WTC11 (cell line): ENCODE measurements around the gene MYOG. TPM values are rescaled to one million over a fixed set of nuclear protein-coding genes. Genes with fewer than 3 reads are reported as not detected.

Source experiments
- ATAC-seq: fragments of 200-7000 bp; cut with Tn5 transposase; 2 replicates; pipeline ENCODE4 v1.10.0; 2021; ENCODE audit warnings: mild to moderate bottlenecking, moderate library complexity
- CTCF ChIA-PET: fragments of 300-600 bp; sonication (Branson Sonifier 250); formaldehyde crosslinking; loops from one replicate; lab custom pipeline; 2021; ENCODE audit warnings: antibody characterized with exemption; lab: Charles Lee
- POLR2A ChIA-PET: fragments of 350-600 bp; sonication (Branson Sonifier 250); formaldehyde crosslinking; loops from one replicate; lab custom pipeline; 2021; ENCODE audit warnings: antibody characterized with exemption; lab: Charles Lee
- DNase-seq: peaks from one replicate; pipeline ENCODE4 v3.0.0; 2021; ENCODE audit warnings: low spot score
- H3K27ac Mint-ChIP-seq: 2 replicates; pipeline ENCODE4 v1.8.0; 2021; ENCODE audit warnings: mixed read lengths
- H3K27me3 Mint-ChIP-seq: 2 replicates; pipeline ENCODE4 v1.8.0; 2021; ENCODE audit warnings: low read depth, mild to moderate bottlenecking, moderate library complexity, mixed read lengths
- H3K36me3 Mint-ChIP-seq: 2 replicates; pipeline ENCODE4 v1.8.0; 2021; ENCODE audit warnings: mixed read lengths
- H3K4me1 Mint-ChIP-seq: 2 replicates; pipeline ENCODE4 v1.8.0; 2022; ENCODE audit warnings: mixed read lengths
- H3K4me3 Mint-ChIP-seq: 2 replicates; pipeline ENCODE4 v1.8.0; 2021; ENCODE audit warnings: mild to moderate bottlenecking, moderate library complexity, mixed read lengths
- H3K9me3 Mint-ChIP-seq: 2 replicates; pipeline ENCODE4 v1.8.0; 2021; ENCODE audit warnings: mixed read lengths
- CBFB ChIP-seq: sonication (generic); formaldehyde crosslinking; IDR thresholded peaks from 2 replicates; pipeline ENCODE4 v1.8.1; 2022; ENCODE audit warnings: mild to moderate bottlenecking, low read depth, missing genetic modification reagents
- CREB1 ChIP-seq: sonication (generic); formaldehyde crosslinking; IDR thresholded peaks from 2 replicates; pipeline ENCODE4 v1.8.0; 2023; ENCODE audit warnings: mild to moderate bottlenecking, missing genetic modification reagents
- EMX1 ChIP-seq: fragments of 250-450 bp; sonication (Bioruptor Pico); IDR thresholded peaks from 2 replicates; pipeline ENCODE4 v1.8.0; 2021; ENCODE audit warnings: mild to moderate bottlenecking
- FOXJ3 ChIP-seq: sonication (generic); formaldehyde crosslinking; IDR thresholded peaks from 2 replicates; pipeline ENCODE4 v1.9.0; 2021; ENCODE audit warnings: missing genetic modification reagents, mild to moderate bottlenecking, borderline replicate concordance
- IRF2 ChIP-seq: sonication (generic); formaldehyde crosslinking; IDR thresholded peaks from 2 replicates; pipeline ENCODE4 v1.8.0; 2022; ENCODE audit warnings: low read depth, missing genetic modification reagents, borderline replicate concordance
- KAT7 ChIP-seq: sonication (generic); formaldehyde crosslinking; IDR thresholded peaks from 2 replicates; pipeline ENCODE4 v1.8.1; 2023; ENCODE audit warnings: missing genetic modification reagents, mild to moderate bottlenecking, borderline replicate concordance
- MYBL2 ChIP-seq: sonication (generic); formaldehyde crosslinking; IDR thresholded peaks from 2 replicates; pipeline ENCODE4 v1.8.1; 2023; ENCODE audit warnings: mild to moderate bottlenecking, moderate library complexity, missing genetic modification reagents
- NR1H2 ChIP-seq: sonication (generic); formaldehyde crosslinking; IDR thresholded peaks from 2 replicates; pipeline ENCODE4 v1.9.0; 2021; ENCODE audit warnings: mild to moderate bottlenecking, moderate library complexity, missing genetic modification reagents
- NR2C2 ChIP-seq: sonication (generic); formaldehyde crosslinking; IDR thresholded peaks from 2 replicates; pipeline ENCODE4 v1.8.0; 2022; ENCODE audit warnings: mild to moderate bottlenecking, missing genetic modification reagents
- PRDM15 ChIP-seq: sonication (generic); formaldehyde crosslinking; IDR thresholded peaks from 2 replicates; pipeline ENCODE4 v1.8.0; 2022; ENCODE audit warnings: missing genetic modification reagents
- PRRX2 ChIP-seq: fragments of 250-450 bp; sonication (Bioruptor Pico); IDR thresholded peaks from 2 replicates; pipeline ENCODE4 v1.8.0; 2021; ENCODE audit warnings: mild to moderate bottlenecking
- RELA ChIP-seq: sonication (generic); formaldehyde crosslinking; IDR thresholded peaks from 2 replicates; pipeline ENCODE4 v1.8.1; 2022; ENCODE audit warnings: missing genetic modification reagents, mild to moderate bottlenecking, borderline replicate concordance
- TEAD1 ChIP-seq: sonication (generic); formaldehyde crosslinking; IDR thresholded peaks from 2 replicates; pipeline ENCODE4 v1.8.0; 2022; ENCODE audit warnings: mild to moderate bottlenecking, missing genetic modification reagents
- TP53 ChIP-seq: sonication (generic); formaldehyde crosslinking; IDR thresholded peaks from 2 replicates; pipeline ENCODE4 v1.8.1; 2023; ENCODE audit warnings: mild to moderate bottlenecking, missing genetic modification reagents
- ZNF416 ChIP-seq: fragments of 250-450 bp; sonication (Bioruptor Pico); IDR thresholded peaks from 2 replicates; pipeline ENCODE4 v1.9.0; 2021; ENCODE audit warnings: mild to moderate bottlenecking, inconsistent platforms
- ZNF512 ChIP-seq: sonication (generic); formaldehyde crosslinking; IDR thresholded peaks from 2 replicates; pipeline ENCODE4 v1.8.1; 2022; ENCODE audit warnings: missing genetic modification reagents, borderline replicate concordance
- total RNA-seq: library from RNA; stranded (reverse); gene quantifications from 3 replicates; pipeline ENCODE4 v1.2.3, GENCODE V29; 2021
- TF ChIP-seq, protein P1 (sequence below): sonication (generic); formaldehyde crosslinking; IDR thresholded peaks from 2 replicates; pipeline ENCODE4 v1.8.1; 2023; ENCODE audit warnings: mild to moderate bottlenecking, missing genetic modification reagents
- TF ChIP-seq, protein P2 (sequence below): fragments of 250-450 bp; sonication (Bioruptor Pico); conservative IDR thresholded peaks from 2 replicates; pipeline ENCODE4 v1.9.0; 2021; ENCODE audit warnings: mild to moderate bottlenecking
- TF ChIP-seq, protein P3 (sequence below): sonication (generic); formaldehyde crosslinking; IDR thresholded peaks from 2 replicates; pipeline ENCODE4 v1.8.1; 2022; ENCODE audit warnings: low read depth, mild to moderate bottlenecking, moderate library complexity, missing genetic modification reagents, borderline replicate concordance

The MYOG gene
- total RNA-seq, 1 experiment from 2014 or later, result not detected

GRCh38 chr1:203065986-203066385 lies 19.8 kb downstream of the MYOG start:
- Mint-ChIP-seq H3K27ac (no peak overlapping the region; the same call in 1 of the 2 replicates), H3K27me3 (no peaks in the 10 kb centered on the region), H3K36me3 (peaks cover 37% of the 10 kb centered on the region), H3K4me3 (no peak overlapping the region), H3K9me3 (peaks cover 2% of the 10 kb centered on the region), H3K4me1 (peaks cover 9% of the 10 kb centered on the region)
- POLR2A ChIA-PET, result interaction anchor here (0.7 to 0.9 kb wide), 2 partner anchors 17 to 225 kb away, joined by 3 read pairs; no protein-coding TSS in a partner anchor
- TF ChIP-seq NR2C2 (no peak), ZNF416 (CRISPR knock-in tag) (no peak), IRF2 (CRISPR knock-in tag) (no peak), TP53 (CRISPR knock-in tag) (no peak), PRRX2 (CRISPR knock-in tag) (no peak), CBFB (no peak), FOXJ3 (CRISPR knock-in tag) (no peak)
- DNase-seq, result no peak
- ATAC-seq, result no peak
- CTCF ChIA-PET, result interaction anchor here (0.9 to 14.4 kb wide), 15 partner anchors 9 to 207 kb away, joined by 3 to 121 read pairs (median 5); no protein-coding TSS in a partner anchor

DNA sequence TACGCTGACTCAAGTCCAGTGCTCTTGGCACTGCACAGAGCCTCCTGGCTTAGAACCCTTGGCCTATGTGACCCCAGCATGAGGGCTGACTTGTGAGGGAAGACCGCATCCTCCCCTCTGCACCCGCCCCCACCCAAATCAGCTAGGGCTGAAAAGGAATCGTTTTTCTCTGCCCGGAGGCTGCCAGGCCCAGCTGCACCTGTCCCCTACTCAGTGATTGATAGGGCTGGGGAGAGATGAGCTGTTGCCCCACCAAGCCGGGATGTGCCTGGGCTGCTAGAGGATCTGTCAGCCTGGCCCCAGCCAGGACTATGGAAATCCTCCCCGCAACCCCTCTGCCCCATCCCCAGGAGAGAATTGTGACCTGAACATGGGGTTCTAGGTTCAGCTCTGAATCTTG lies 20.6 kb downstream of the MYOG start:
- CTCF ChIA-PET, result interaction anchor here (1.0 to 14.4 kb wide), 12 partner anchors 8 to 208 kb away, joined by 3 to 121 read pairs (median 8); no protein-coding TSS in a partner anchor
- Mint-ChIP-seq H3K27me3 (no peaks in the 10 kb centered on the region), H3K36me3 (peaks cover 45% of the 10 kb centered on the region), H3K9me3 (peaks cover 5% of the 10 kb centered on the region), H3K4me1 (peaks cover 9% of the 10 kb centered on the region), H3K4me3 (no peak overlapping the region), H3K27ac (no peak overlapping the region)
- ATAC-seq, result no peak
- POLR2A ChIA-PET, result no interaction called here
- no peak for DNase-seq
- TF ChIP-seq PRRX2 (CRISPR knock-in tag), result no peak
- no peak for TF ChIP-seq TEAD1 (CRISPR knock-in tag)
- no peak for TF ChIP-seq RELA
- no peak for TF ChIP-seq ZNF512 (CRISPR knock-in tag)
- TF ChIP-seq NR1H2 (CRISPR knock-in tag), result no peak
- no peak for TF ChIP-seq NR2C2
- TF ChIP-seq EMX1 (CRISPR knock-in tag), result no peak
- TF ChIP-seq MYBL2 (CRISPR knock-in tag), result no peak
- TF ChIP-seq, protein P1, sequence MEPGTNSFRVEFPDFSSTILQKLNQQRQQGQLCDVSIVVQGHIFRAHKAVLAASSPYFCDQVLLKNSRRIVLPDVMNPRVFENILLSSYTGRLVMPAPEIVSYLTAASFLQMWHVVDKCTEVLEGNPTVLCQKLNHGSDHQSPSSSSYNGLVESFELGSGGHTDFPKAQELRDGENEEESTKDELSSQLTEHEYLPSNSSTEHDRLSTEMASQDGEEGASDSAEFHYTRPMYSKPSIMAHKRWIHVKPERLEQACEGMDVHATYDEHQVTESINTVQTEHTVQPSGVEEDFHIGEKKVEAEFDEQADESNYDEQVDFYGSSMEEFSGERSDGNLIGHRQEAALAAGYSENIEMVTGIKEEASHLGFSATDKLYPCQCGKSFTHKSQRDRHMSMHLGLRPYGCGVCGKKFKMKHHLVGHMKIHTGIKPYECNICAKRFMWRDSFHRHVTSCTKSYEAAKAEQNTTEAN, result no peak
- no peak for TF ChIP-seq PRDM15 (CRISPR knock-in tag)
- TF ChIP-seq, protein P2, sequence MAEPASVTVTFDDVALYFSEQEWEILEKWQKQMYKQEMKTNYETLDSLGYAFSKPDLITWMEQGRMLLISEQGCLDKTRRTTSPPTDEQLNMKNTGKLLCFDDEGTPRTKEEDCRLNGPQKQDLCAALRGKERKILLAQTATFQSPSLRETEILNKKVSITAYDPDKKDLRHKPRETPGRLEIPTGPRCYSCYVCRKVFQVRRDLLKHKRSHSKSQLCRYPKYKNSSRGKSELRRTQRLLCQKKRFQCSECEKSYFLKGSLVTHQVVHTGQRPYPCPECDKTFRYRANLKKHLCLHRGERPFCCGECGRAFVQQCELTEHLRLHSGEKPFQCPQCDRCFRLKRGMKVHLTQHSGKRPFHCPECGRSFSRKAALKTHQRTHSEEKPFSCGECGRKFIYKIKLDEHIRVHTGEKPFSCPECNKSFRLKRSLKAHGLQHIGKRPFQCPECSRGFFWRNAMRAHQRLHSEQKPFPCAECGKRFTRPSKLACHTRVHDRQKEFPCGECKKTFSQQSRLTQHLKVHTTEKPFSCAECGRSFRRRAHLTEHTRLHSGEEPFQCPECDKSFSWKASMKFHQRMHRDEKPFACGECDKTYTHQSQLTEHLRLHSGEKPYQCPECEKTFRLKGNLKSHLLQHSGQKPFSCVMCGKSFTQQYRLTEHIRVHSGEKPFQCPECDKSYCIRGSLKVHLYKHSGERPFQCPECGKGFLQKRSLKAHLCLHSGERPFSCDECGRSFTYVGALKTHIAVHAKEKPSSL (CRISPR knock-in tag), result no peak
- TF ChIP-seq, protein P3, sequence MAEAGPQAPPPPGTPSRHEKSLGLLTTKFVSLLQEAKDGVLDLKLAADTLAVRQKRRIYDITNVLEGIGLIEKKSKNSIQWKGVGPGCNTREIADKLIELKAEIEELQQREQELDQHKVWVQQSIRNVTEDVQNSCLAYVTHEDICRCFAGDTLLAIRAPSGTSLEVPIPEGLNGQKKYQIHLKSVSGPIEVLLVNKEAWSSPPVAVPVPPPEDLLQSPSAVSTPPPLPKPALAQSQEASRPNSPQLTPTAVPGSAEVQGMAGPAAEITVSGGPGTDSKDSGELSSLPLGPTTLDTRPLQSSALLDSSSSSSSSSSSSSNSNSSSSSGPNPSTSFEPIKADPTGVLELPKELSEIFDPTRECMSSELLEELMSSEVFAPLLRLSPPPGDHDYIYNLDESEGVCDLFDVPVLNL (CRISPR knock-in tag), result no peak
- TF ChIP-seq CREB1 (CRISPR knock-in tag), result no peak
- TF ChIP-seq KAT7 (CRISPR knock-in tag), result no peak
